Lower lobe of right lung (tissue), 1 donor: ENCODE results near the gene POPDC2. TPM values are rescaled to one million over a fixed set of nuclear protein-coding genes. Genes with fewer than 3 reads are reported as not detected.

ENCODE experiments used
- total RNA-seq: library from RNA; stranded (reverse); fragmentation: NEBNext Ultra II Directional; extraction: Animal tissue kit (Norgen Biotek cat#: 25700); gene quantifications from one replicate; pipeline ENCODE4 v1.2.1, GENCODE V29; 2021
- donor health status: DM: no; HTN: yes; CAD: no; lungs with severe emphysema.

Gene POPDC2
- total RNA-seq, 1 donor from 2014 or later, result 1.5 TPM

Other genes starting within 250 kb of the POPDC2 start
- gene TMEM39A, start 197.0 kb downstream of the POPDC2 start, total RNA-seq, result 37.9 TPM
- 15.0 TPM for gene POGLUT1, start 191.6 kb downstream of the POPDC2 start, total RNA-seq
- 99.4 TPM for gene TIMMDC1, start 162.0 kb downstream of the POPDC2 start, total RNA-seq
- 8.6 TPM for gene CD80, start 101.0 kb downstream of the POPDC2 start, total RNA-seq
- 32.0 TPM for gene ADPRH, start 81.1 kb downstream of the POPDC2 start, total RNA-seq
- gene PLA1A, start 62.7 kb downstream of the POPDC2 start, total RNA-seq, result 13.1 TPM
- gene COX17, start 16.8 kb upstream of the POPDC2 start, total RNA-seq, result 54.4 TPM
- 9.0 TPM for gene CFAP91, start 42.4 kb upstream of the POPDC2 start, total RNA-seq
- 0.21 TPM for gene NR1I2, start 121.5 kb upstream of the POPDC2 start, total RNA-seq